ENCODE data around the gene WDR37.

Gene WDR37

GRCh38 chr10:1120801-1121211 is 64.6 kb downstream of the WDR37 start:
- no peaks in the 10 kb centered on the region for H3K27me3 ChIP-seq (replicated peaks; ENCODE audit: control insufficient read depth, insufficient read depth, low read length, poor library complexity, severe bottlenecking)
- no peaks in the 10 kb centered on the region for H3K4me1 ChIP-seq (ENCODE audit: control insufficient read depth, insufficient read depth, low read length, poor library complexity, severe bottlenecking)
- H3K4me3 ChIP-seq (ENCODE audit: insufficient read depth, low read depth, low read length, poor library complexity, severe bottlenecking), result no peak overlapping the region
- no peaks in the 10 kb centered on the region for H3K9me3 ChIP-seq (ENCODE audit: control insufficient read depth, low read length)
- H3K36me3 ChIP-seq (ENCODE audit: control insufficient read depth, insufficient read depth, low read length), result peaks cover 70% of the 10 kb centered on the region
- no peak overlapping the region for H3K27ac ChIP-seq (ENCODE audit: insufficient read depth, low read length, poor library complexity, severe bottlenecking)
- DNase-seq, result no peak

GRCh38 chr10:1121271-1121970 is 65.2 kb downstream of the WDR37 start:
- Histone ChIP-seq H3K9me3 (ENCODE audit: control insufficient read depth, low read length) (no peaks in the 10 kb centered on the region), H3K36me3 (ENCODE audit: control insufficient read depth, insufficient read depth, low read length) (peaks cover 69% of the 10 kb centered on the region), H3K4me1 (ENCODE audit: control insufficient read depth, insufficient read depth, low read length, poor library complexity, severe bottlenecking) (no peaks in the 10 kb centered on the region), H3K4me3 (ENCODE audit: insufficient read depth, low read depth, low read length, poor library complexity, severe bottlenecking) (no peak overlapping the region), H3K27ac (ENCODE audit: insufficient read depth, low read length, poor library complexity, severe bottlenecking) (no peak overlapping the region), H3K27me3 (replicated peaks; ENCODE audit: control insufficient read depth, insufficient read depth, low read length, poor library complexity, severe bottlenecking) (no peaks in the 10 kb centered on the region)
- DNase-seq, result no peak

- Histone ChIP-seq H3K36me3 (ENCODE audit: control insufficient read depth, insufficient read depth, low read length) (peaks cover 66% of the 10 kb centered on the region), H3K4me1 (ENCODE audit: control insufficient read depth, insufficient read depth, low read length, poor library complexity, severe bottlenecking) (no peaks in the 10 kb centered on the region), H3K27me3 (replicated peaks; ENCODE audit: control insufficient read depth, insufficient read depth, low read length, poor library complexity, severe bottlenecking) (no peaks in the 10 kb centered on the region), H3K27ac (ENCODE audit: insufficient read depth, low read length, poor library complexity, severe bottlenecking) (no peak overlapping the region), H3K9me3 (ENCODE audit: control insufficient read depth, low read length) (no peaks in the 10 kb centered on the region), H3K4me3 (ENCODE audit: insufficient read depth, low read depth, low read length, poor library complexity, severe bottlenecking) (no peak overlapping the region)
- no peak for DNase-seq
These were observed 66.2 kb downstream of the WDR37 start for GRCh38 chr10:1122349-1122748.

GRCh38 chr10:1123198-1123597 is 67.0 kb downstream of the WDR37 start:
- H3K36me3 ChIP-seq (ENCODE audit: control insufficient read depth, insufficient read depth, low read length), result peaks cover 71% of the 10 kb centered on the region
- H3K27me3 ChIP-seq (replicated peaks; ENCODE audit: control insufficient read depth, insufficient read depth, low read length, poor library complexity, severe bottlenecking), result no peaks in the 10 kb centered on the region
- H3K27ac ChIP-seq (ENCODE audit: insufficient read depth, low read length, poor library complexity, severe bottlenecking), result no peak overlapping the region
- no peaks in the 10 kb centered on the region for H3K9me3 ChIP-seq (ENCODE audit: control insufficient read depth, low read length)
- no peaks in the 10 kb centered on the region for H3K4me1 ChIP-seq (ENCODE audit: control insufficient read depth, insufficient read depth, low read length, poor library complexity, severe bottlenecking)
- no peak for DNase-seq
- H3K4me3 ChIP-seq (ENCODE audit: insufficient read depth, low read depth, low read length, poor library complexity, severe bottlenecking), result no peak overlapping the region

GRCh38 chr10:1123972-1124371 is 67.8 kb downstream of the WDR37 start:
- H3K4me3 ChIP-seq (ENCODE audit: insufficient read depth, low read depth, low read length, poor library complexity, severe bottlenecking), result no peak overlapping the region
- H3K4me1 ChIP-seq (ENCODE audit: control insufficient read depth, insufficient read depth, low read length, poor library complexity, severe bottlenecking), result no peaks in the 10 kb centered on the region
- no peaks in the 10 kb centered on the region for H3K27me3 ChIP-seq (replicated peaks; ENCODE audit: control insufficient read depth, insufficient read depth, low read length, poor library complexity, severe bottlenecking)
- no peak overlapping the region for H3K27ac ChIP-seq (ENCODE audit: insufficient read depth, low read length, poor library complexity, severe bottlenecking)
- H3K9me3 ChIP-seq (ENCODE audit: control insufficient read depth, low read length), result no peaks in the 10 kb centered on the region
- no peak for DNase-seq
- peaks cover 71% of the 10 kb centered on the region for H3K36me3 ChIP-seq (ENCODE audit: control insufficient read depth, insufficient read depth, low read length)

- Histone ChIP-seq H3K4me1 (ENCODE audit: control insufficient read depth, insufficient read depth, low read length, poor library complexity, severe bottlenecking) (no peaks in the 10 kb centered on the region), H3K27me3 (replicated peaks; ENCODE audit: control insufficient read depth, insufficient read depth, low read length, poor library complexity, severe bottlenecking) (no peaks in the 10 kb centered on the region), H3K4me3 (ENCODE audit: insufficient read depth, low read depth, low read length, poor library complexity, severe bottlenecking) (no peak overlapping the region), H3K27ac (ENCODE audit: insufficient read depth, low read length, poor library complexity, severe bottlenecking) (no peak overlapping the region), H3K9me3 (ENCODE audit: control insufficient read depth, low read length) (no peaks in the 10 kb centered on the region), H3K36me3 (ENCODE audit: control insufficient read depth, insufficient read depth, low read length) (peaks cover 73% of the 10 kb centered on the region)
- no peak for DNase-seq
These were observed 68.6 kb downstream of the WDR37 start for GRCh38 chr10:1124796-1125195.

GRCh38 chr10:1126461-1126860 is 70.3 kb downstream of the WDR37 start:
- no peak for DNase-seq
- H3K4me1 ChIP-seq (ENCODE audit: control insufficient read depth, insufficient read depth, low read length, poor library complexity, severe bottlenecking), result no peaks in the 10 kb centered on the region
- H3K36me3 ChIP-seq (ENCODE audit: control insufficient read depth, insufficient read depth, low read length), result peaks cover 73% of the 10 kb centered on the region
- no peak overlapping the region for H3K4me3 ChIP-seq (ENCODE audit: insufficient read depth, low read depth, low read length, poor library complexity, severe bottlenecking)
- no peak overlapping the region for H3K27ac ChIP-seq (ENCODE audit: insufficient read depth, low read length, poor library complexity, severe bottlenecking)
- no peaks in the 10 kb centered on the region for H3K9me3 ChIP-seq (ENCODE audit: control insufficient read depth, low read length)
- no peaks in the 10 kb centered on the region for H3K27me3 ChIP-seq (replicated peaks; ENCODE audit: control insufficient read depth, insufficient read depth, low read length, poor library complexity, severe bottlenecking)

- Histone ChIP-seq H3K9me3 (ENCODE audit: control insufficient read depth, low read length) (no peaks in the 10 kb centered on the region), H3K4me1 (ENCODE audit: control insufficient read depth, insufficient read depth, low read length, poor library complexity, severe bottlenecking) (no peaks in the 10 kb centered on the region), H3K36me3 (ENCODE audit: control insufficient read depth, insufficient read depth, low read length) (peaks cover 67% of the 10 kb centered on the region), H3K4me3 (ENCODE audit: insufficient read depth, low read depth, low read length, poor library complexity, severe bottlenecking) (no peak overlapping the region), H3K27ac (ENCODE audit: insufficient read depth, low read length, poor library complexity, severe bottlenecking) (no peak overlapping the region), H3K27me3 (replicated peaks; ENCODE audit: control insufficient read depth, insufficient read depth, low read length, poor library complexity, severe bottlenecking) (no peaks in the 10 kb centered on the region)
- no peak for DNase-seq
These were observed 71.4 kb downstream of the WDR37 start for GRCh38 chr10:1127629-1128028.

- no peak overlapping the region for H3K4me3 ChIP-seq (ENCODE audit: insufficient read depth, low read depth, low read length, poor library complexity, severe bottlenecking)
- H3K4me1 ChIP-seq (ENCODE audit: control insufficient read depth, insufficient read depth, low read length, poor library complexity, severe bottlenecking), result no peaks in the 10 kb centered on the region
- H3K27me3 ChIP-seq (replicated peaks; ENCODE audit: control insufficient read depth, insufficient read depth, low read length, poor library complexity, severe bottlenecking), result no peaks in the 10 kb centered on the region
- no peaks in the 10 kb centered on the region for H3K9me3 ChIP-seq (ENCODE audit: control insufficient read depth, low read length)
- DNase-seq, result no peak
- H3K27ac ChIP-seq (ENCODE audit: insufficient read depth, low read length, poor library complexity, severe bottlenecking), result no peak overlapping the region
- H3K36me3 ChIP-seq (ENCODE audit: control insufficient read depth, insufficient read depth, low read length), result peaks cover 65% of the 10 kb centered on the region
These were observed 71.9 kb downstream of the WDR37 start for GRCh38 chr10:1128115-1128514.

GRCh38 chr10:1128649-1129048 is 72.5 kb downstream of the WDR37 start:
- no peak for DNase-seq
- Histone ChIP-seq H3K27ac (ENCODE audit: insufficient read depth, low read length, poor library complexity, severe bottlenecking) (no peak overlapping the region), H3K36me3 (ENCODE audit: control insufficient read depth, insufficient read depth, low read length) (peaks cover 65% of the 10 kb centered on the region)

More at GRCh38 chr10:1128649-1129048, 72.5 kb downstream of the WDR37 start:
- Histone ChIP-seq H3K4me3 (ENCODE audit: insufficient read depth, low read depth, low read length, poor library complexity, severe bottlenecking) (no peak overlapping the region), H3K9me3 (ENCODE audit: control insufficient read depth, low read length) (no peaks in the 10 kb centered on the region), H3K27me3 (replicated peaks; ENCODE audit: control insufficient read depth, insufficient read depth, low read length, poor library complexity, severe bottlenecking) (no peaks in the 10 kb centered on the region), H3K4me1 (ENCODE audit: control insufficient read depth, insufficient read depth, low read length, poor library complexity, severe bottlenecking) (no peaks in the 10 kb centered on the region)
